Gastroesophageal sphincter (tissue), 4 donors: ENCODE measurements around the gene IFT122. TPM values are rescaled to one million over a fixed set of nuclear protein-coding genes. Genes with fewer than 3 reads are reported as not detected.

Source experiments
- ATAC-seq: fragments of 150-250 bp; one replicate; pipeline ENCODE4 v1.9.1; 2016; ENCODE audit warnings: mild to moderate bottlenecking, moderate library complexity
- H3K27ac ChIP-seq, 4 donors: fragments of 200-600 bp; sonication (generic) in 3 of 4; 1 replicate in 3 of 4; 2 replicates in 1 of 4; pipeline ENCODE4 v1.5.1; 2016 to 2019
- H3K27me3 ChIP-seq: fragments of 200-600 bp; sonication (generic); one replicate; pipeline ENCODE4 v1.5.1; 2019
- H3K36me3 ChIP-seq, 2 donors: fragments of 200-600 bp; sonication (generic); one replicate each; pipeline ENCODE4 v1.5.1; 2019; ENCODE audit warnings: control low read depth in 1 of 2
- H3K4me1 ChIP-seq, 3 donors: fragments of 200-600 bp; sonication (generic); 1 replicate in 2 of 3; 2 replicates in 1 of 3; pipeline ENCODE4 v1.5.1; 2016 to 2019; ENCODE audit warnings: control low read depth in 2 of 3
- H3K4me3 ChIP-seq, 2 donors: fragments of 200-600 bp; sonication (generic); one replicate each; pipeline ENCODE4 v1.5.1; 2019; ENCODE audit warnings: mild to moderate bottlenecking in 1 of 2, moderate library complexity in 1 of 2
- H3K9me3 ChIP-seq, 3 donors: fragments of 200-600 bp; sonication (generic); one replicate each; pipeline ENCODE4 v1.5.1; 2017 to 2019; ENCODE audit warnings: control low read depth in 2 of 3
- EP300 ChIP-seq: sonication (generic); formaldehyde crosslinking; IDR thresholded peaks from one replicate; pipeline ENCODE4 v1.6.1; 2017; ENCODE audit warnings: antibody characterized with exemption, mild to moderate bottlenecking
- POLR2A ChIP-seq, 2 donors: fragments of 450-650 bp; IDR thresholded peaks; one replicate each; pipeline ENCODE4 v1.6.1; 2017; ENCODE audit warnings: antibody characterized with exemption in 2 of 2, mild to moderate bottlenecking in 2 of 2, moderate library complexity in 1 of 2
- POLR2AphosphoS5 ChIP-seq: sonication (generic); formaldehyde crosslinking; IDR thresholded peaks from one replicate; pipeline ENCODE4 v1.6.1; 2017; ENCODE audit warnings: antibody characterized with exemption
- WGBS, 2 donors: methylation state at CpG; one replicate each; pipeline ENCODE4 v1.1.5; 2018; ENCODE audit warnings: low coverage in 1 of 2; 5-methylcytosine and 5-hydroxymethylcytosine counted together
- total RNA-seq, 4 donors: library from RNA; depleted of rRNA; stranded (reverse); fragments of >200 nt; gene quantifications; one replicate each; pipeline ENCODE4 v1.1.0, GENCODE V29; 2016
- TF ChIP-seq, protein P1 (sequence below), 4 experiments: fragments of 200-600 bp in 2 of 4; fragments of 450-650 bp in 2 of 4; sonication (generic) in 1 of 4; IDR thresholded peaks; one replicate each; pipeline ENCODE4 v1.5.1; 2017 to 2019; ENCODE audit warnings: antibody characterized with exemption in 4 of 4, mild to moderate bottlenecking in 2 of 4, moderate library complexity in 2 of 4

IFT122 gene
- total RNA-seq, 4 donors from 2014 or later = 18.1 to 38.3 (median 26.8) TPM

DNA sequence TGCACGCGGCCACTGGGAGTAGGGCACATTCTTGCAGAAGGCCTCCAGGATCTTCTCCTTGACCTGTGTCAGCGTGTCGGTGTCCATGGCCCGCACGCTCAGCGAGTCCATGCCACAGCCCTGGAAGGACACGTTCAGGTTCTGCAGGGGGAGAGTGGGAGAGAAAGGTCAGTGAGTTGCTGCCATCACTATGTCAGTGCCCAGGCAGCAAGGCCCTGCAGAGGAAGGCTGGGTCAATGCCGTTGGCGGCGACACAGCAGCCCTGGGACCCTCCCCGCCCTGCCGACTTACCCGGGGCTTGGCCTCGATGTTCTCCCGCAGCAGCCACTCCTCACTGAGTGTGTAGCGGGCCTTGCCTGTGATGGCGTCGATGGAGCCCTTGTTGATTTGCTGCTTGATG, 122.8 kb downstream of the IFT122 start:
- Histone ChIP-seq H3K4me1 (peaks cover 0 to 88% (median 48%) of the 10 kb centered on the region in 3 donors), H3K27me3 (no peaks in the 10 kb centered on the region), H3K4me3 (no peak overlapping the region), H3K27ac (peak overlapping the region in 1 of 4 donors; percentile 14), H3K9me3 (no peaks in the 10 kb centered on the region), H3K36me3 (peaks cover 0 to 87% of the 10 kb centered on the region in 2 donors)
- no peak for ATAC-seq
- TF ChIP-seq POLR2A (IDR thresholded peaks at IDR 0.05) (no peak), EP300 (no peak), POLR2AphosphoS5 (no peak)
- TF ChIP-seq, protein P1, sequence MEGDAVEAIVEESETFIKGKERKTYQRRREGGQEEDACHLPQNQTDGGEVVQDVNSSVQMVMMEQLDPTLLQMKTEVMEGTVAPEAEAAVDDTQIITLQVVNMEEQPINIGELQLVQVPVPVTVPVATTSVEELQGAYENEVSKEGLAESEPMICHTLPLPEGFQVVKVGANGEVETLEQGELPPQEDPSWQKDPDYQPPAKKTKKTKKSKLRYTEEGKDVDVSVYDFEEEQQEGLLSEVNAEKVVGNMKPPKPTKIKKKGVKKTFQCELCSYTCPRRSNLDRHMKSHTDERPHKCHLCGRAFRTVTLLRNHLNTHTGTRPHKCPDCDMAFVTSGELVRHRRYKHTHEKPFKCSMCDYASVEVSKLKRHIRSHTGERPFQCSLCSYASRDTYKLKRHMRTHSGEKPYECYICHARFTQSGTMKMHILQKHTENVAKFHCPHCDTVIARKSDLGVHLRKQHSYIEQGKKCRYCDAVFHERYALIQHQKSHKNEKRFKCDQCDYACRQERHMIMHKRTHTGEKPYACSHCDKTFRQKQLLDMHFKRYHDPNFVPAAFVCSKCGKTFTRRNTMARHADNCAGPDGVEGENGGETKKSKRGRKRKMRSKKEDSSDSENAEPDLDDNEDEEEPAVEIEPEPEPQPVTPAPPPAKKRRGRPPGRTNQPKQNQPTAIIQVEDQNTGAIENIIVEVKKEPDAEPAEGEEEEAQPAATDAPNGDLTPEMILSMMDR (IDR thresholded peaks at IDR 0.05) = no peak
- 80 to 100% methylated on average over 2 to 7 of the region's 19 CpGs for WGBS, 2 donors

DNA sequence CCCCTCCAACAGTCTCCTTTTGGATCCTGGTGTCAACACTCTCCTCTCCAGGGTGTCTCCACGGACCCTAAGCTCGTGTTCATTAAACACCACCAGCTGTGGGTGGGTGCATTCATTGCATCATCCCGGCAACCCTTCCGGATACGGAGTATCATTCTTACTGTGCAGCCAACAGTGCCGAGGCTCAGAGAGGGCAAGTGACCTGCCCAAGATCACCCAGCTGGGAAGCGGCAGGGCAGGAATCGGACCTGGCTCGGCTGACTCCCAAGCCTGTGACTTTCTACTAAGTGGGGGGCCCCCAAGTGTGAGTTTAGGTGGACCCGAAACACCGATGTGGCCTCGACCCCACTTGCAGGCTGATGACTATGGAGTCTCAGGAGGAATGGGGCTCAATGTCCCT, 123.3 kb downstream of the IFT122 start:
- Histone ChIP-seq H3K27me3 (no peaks in the 10 kb centered on the region), H3K9me3 (no peaks in the 10 kb centered on the region), H3K27ac (peak overlapping the region in 3 of 4 donors; percentile 37 to 60 (median 45)), H3K4me1 (peaks cover 0 to 85% (median 45%) of the 10 kb centered on the region in 3 donors), H3K36me3 (peaks cover 0 to 83% of the 10 kb centered on the region in 2 donors), H3K4me3 (no peak overlapping the region)
- no peak for TF ChIP-seq EP300
- TF ChIP-seq POLR2AphosphoS5 = no peak
- TF ChIP-seq, protein P1 (IDR thresholded peaks at IDR 0.05) = no peak
- WGBS, 2 donors = 100% methylated on average over 1 to 2 of the region's 12 CpGs
- ATAC-seq = no peak

DNA sequence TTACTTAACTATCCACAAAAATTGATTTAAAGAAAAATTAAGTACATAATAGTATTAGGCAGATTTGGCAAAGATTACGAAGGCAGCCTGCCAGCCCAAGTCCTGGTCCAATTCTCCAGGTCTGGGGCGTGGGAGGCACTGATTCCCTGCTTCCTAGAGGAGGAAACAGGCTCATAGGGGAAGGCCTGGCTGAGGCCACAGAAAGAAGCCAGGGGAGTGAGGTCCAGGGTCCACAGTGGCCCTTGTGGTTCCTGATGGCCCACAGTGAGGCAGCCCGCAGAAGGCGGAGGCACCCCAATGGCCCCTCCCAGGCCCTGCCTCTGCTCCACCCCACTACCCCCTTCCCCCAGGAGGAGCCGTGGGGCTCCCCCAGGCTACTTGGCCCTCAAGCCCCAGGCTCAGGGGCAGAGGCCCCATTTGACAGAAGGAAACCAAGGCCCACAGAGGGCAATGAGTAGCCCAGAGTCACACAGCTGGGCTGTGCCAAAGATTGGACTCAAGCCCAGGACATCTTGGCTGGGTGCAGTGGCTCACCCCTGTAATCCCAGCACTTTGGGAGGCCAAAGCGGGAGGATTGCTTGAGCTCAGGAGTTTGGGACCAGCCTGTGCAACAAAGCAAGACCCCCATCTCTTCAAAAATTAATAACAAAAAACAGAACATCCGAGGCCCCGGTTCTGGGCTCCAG, 124.0 kb downstream of the IFT122 start:
- WGBS, 2 donors = 66% methylated on average over 6 of the region's 8 CpGs; no CpG with 5 or more reads in 1 of the 2 donors

DNA sequence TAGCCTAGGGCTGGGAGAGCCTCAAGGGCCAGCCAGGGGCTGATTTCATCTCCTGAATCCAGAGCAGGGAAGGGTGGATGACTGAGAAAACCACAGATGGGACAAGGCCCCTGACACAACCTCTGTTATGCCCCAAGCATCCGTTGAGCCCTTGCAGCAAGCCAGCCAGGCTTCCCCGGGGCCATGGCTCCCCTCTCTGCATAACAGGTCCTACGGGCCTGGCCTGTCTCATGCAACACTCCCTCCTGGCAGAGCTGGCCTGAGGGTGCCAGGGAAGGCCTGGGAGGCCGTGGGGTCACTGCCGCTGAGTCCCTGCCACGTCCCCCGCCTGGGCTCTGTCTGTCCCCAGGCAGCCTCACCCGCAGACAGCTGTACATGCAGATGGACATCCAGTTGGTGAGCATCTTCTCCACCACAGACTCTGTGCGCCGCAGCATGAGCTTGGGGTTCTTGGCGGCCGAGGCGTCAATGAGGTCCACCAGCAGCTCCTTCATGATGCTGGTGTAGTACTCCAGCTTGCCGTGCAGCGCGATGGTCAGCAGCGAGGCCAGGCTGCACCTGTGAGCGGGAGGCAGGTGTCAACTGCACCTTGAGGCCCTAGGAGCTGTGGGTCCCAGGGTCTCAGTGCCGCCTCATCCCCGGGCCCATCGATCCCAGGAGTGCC, 125.1 kb downstream of the IFT122 start:
- Histone ChIP-seq H3K9me3 (no peaks in the 10 kb centered on the region), H3K36me3 (peaks cover 0 to 76% of the 10 kb centered on the region in 2 donors), H3K27ac (peak overlapping the region in 3 of 4 donors; percentile 37 to 60 (median 45)), H3K27me3 (no peaks in the 10 kb centered on the region), H3K4me1 (peaks cover 0 to 67% (median 35%) of the 10 kb centered on the region in 3 donors), H3K4me3 (no peak overlapping the region)
- no peak for ATAC-seq
- TF ChIP-seq EP300 = no peak
- no peak for TF ChIP-seq POLR2A (IDR thresholded peaks at IDR 0.05)
- no peak for TF ChIP-seq POLR2AphosphoS5
- TF ChIP-seq, protein P1 (IDR thresholded peaks at IDR 0.05) = no peak
- 90% methylated on average over 2 of the region's 21 CpGs; no CpG with 5 or more reads in 1 of the 2 donors for WGBS, 2 donors

More for the DNA sequence above, 124.0 kb downstream of the IFT122 start:
- H3K4me1 ChIP-seq = peaks cover 0 to 78% (median 42%) of the 10 kb centered on the region in 3 donors
- H3K9me3 ChIP-seq = no peaks in the 10 kb centered on the region
- no peaks in the 10 kb centered on the region for H3K27me3 ChIP-seq
- TF ChIP-seq EP300 (no peak), POLR2A (IDR thresholded peaks at IDR 0.05) (no peak), POLR2AphosphoS5 (no peak)
- TF ChIP-seq, protein P1 (IDR thresholded peaks at IDR 0.05) = no peak
- no peak for ATAC-seq
- no peak overlapping the region for H3K4me3 ChIP-seq
- H3K27ac ChIP-seq = peak overlapping the region in 3 of 4 donors; percentile 37 to 60 (median 45)
- peaks cover 0 to 76% of the 10 kb centered on the region in 2 donors for H3K36me3 ChIP-seq
